HAP-1 (cell line): Measurements from ENCODE around the gene FILIP1L.
A peak's percentile ranks its signal among the peaks of the same experiment; 100 is the strongest.

Source experiments
- DNase-seq, 2 experiments: peaks; one replicate each; pipeline ENCODE4 v3.0.0-alpha.2; 2016 to 2020; ENCODE audit warnings: low spot score in 2 of 2
- H3K27me3 ChIP-seq: fragments of 250-450 bp; sonication (Bioruptor Pico); 2 replicates; pipeline ENCODE4 v1.5.1; 2020; ENCODE audit warnings: low read depth, mild to moderate bottlenecking, moderate library complexity
- H3K36me3 ChIP-seq: fragments of 250-450 bp; sonication (Bioruptor Pico); replicated peaks from 2 replicates; pipeline ENCODE4 v1.5.1; 2020; ENCODE audit warnings: mild to moderate bottlenecking
- H3K4me1 ChIP-seq: fragments of 250-450 bp; sonication (Bioruptor Pico); 2 replicates; pipeline ENCODE4 v1.5.1; 2020; ENCODE audit warnings: mild to moderate bottlenecking
- H3K4me3 ChIP-seq: fragments of 250-450 bp; sonication (Bioruptor Pico); 2 replicates; pipeline ENCODE4 v1.5.1; 2020; ENCODE audit warnings: mild to moderate bottlenecking, moderate library complexity
- H3K9me3 ChIP-seq: fragments of 250-450 bp; sonication (Bioruptor Pico); 2 replicates; pipeline ENCODE4 v1.5.1; 2020; ENCODE audit warnings: mild to moderate bottlenecking, moderate library complexity
- in situ Hi-C: fragments of 300-500 bp; cut with MboI; formaldehyde crosslinking; loops from 3 replicates; pipeline ENCODE4 v1.14.3; 2020; ENCODE audit warnings: low sequenced_read_pairs, inconsistent platforms, mixed read lengths

Gene FILIP1L

DNA sequence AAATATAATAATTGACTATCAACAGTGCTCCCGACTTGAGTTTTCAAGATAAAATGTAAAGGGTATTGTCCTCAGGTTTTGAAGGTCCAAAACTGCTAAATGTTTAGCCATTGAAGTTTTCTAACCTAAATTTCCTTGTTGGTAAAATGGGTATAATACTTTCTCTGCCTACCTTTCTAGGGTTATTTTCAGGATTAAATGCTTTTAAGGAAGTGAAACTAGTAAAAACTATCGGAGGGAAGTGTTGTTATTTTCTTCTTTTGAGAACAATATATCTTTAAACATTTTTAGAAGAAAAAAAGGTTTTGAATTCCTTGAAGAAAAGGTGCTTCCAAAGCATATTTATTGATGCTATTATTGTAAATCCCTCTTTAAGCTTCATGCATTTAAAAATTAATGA lies 67.3 kb downstream of the FILIP1L start:
- no peak for DNase-seq
- Histone ChIP-seq H3K4me3 (no peak overlapping the region), H3K36me3 (no peaks in the 10 kb centered on the region), H3K4me1 (peaks cover 19% of the 10 kb centered on the region), H3K9me3 (no peaks in the 10 kb centered on the region), H3K27me3 (no peaks in the 10 kb centered on the region)
- in situ Hi-C loops: no loop called here

- no peaks in the 10 kb centered on the region for H3K36me3 ChIP-seq
- H3K9me3 ChIP-seq: no peaks in the 10 kb centered on the region
- peaks cover 32% of the 10 kb centered on the region for H3K4me1 ChIP-seq
- in situ Hi-C loops: no loop called here
- no peak overlapping the region for H3K4me3 ChIP-seq
- no peak for DNase-seq
- no peaks in the 10 kb centered on the region for H3K27me3 ChIP-seq
These were observed 68.6 kb downstream of the FILIP1L start for GRCh38 chr3:100045696-100046095.

DNA sequence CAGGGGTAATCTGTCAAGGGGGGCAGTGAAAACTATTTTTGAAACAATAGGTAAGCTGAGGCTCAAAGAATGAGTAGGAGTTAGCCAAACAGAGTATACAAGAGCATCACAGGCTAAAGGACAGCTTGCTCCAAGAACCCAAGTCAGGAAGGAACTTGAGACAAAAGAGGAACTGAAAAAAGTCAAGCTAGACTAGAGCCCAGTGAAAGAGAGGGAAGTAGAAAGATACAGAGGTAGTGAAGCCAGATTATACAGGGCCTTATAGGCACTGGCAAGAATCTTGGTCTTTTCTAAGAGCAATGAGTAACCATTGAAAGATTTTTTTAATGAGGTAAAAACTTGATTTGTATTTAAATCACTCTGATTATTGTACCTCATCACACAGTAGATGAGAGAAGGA lies 69.9 kb downstream of the FILIP1L start:
- H3K4me1 ChIP-seq: peaks cover 40% of the 10 kb centered on the region
- in situ Hi-C loops: no loop called here
- DNase-seq: no peak

DNA sequence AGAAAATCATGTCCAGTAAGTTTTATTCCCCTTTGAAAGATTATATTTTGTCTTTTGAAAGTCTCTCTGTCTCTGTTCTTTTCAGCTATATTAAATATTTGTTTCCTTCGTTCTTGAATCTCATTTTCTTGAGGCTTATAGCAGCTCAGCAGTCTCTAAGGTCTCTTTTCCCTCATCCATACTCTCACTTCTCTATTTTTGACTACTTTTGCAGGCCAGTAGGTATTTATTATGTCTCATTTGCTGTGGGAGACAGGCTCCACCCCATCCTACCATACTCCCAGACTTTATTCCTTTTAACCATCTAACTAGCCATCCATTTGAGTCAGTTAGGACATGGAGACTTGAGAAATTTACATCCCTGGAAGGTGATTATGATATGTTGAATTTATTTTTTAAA lies 71.0 kb downstream of the FILIP1L start:
- in situ Hi-C loops: no loop called here
- no peaks in the 10 kb centered on the region for H3K9me3 ChIP-seq
- peaks cover 40% of the 10 kb centered on the region for H3K4me1 ChIP-seq
- H3K27me3 ChIP-seq: no peaks in the 10 kb centered on the region
- H3K36me3 ChIP-seq: no peaks in the 10 kb centered on the region
- DNase-seq: no peak
- H3K4me3 ChIP-seq: no peak overlapping the region

More for the DNA sequence above, 69.9 kb downstream of the FILIP1L start:
- no peaks in the 10 kb centered on the region for H3K9me3 ChIP-seq
- no peaks in the 10 kb centered on the region for H3K36me3 ChIP-seq
- no peaks in the 10 kb centered on the region for H3K27me3 ChIP-seq
- H3K4me3 ChIP-seq: no peak overlapping the region

DNA sequence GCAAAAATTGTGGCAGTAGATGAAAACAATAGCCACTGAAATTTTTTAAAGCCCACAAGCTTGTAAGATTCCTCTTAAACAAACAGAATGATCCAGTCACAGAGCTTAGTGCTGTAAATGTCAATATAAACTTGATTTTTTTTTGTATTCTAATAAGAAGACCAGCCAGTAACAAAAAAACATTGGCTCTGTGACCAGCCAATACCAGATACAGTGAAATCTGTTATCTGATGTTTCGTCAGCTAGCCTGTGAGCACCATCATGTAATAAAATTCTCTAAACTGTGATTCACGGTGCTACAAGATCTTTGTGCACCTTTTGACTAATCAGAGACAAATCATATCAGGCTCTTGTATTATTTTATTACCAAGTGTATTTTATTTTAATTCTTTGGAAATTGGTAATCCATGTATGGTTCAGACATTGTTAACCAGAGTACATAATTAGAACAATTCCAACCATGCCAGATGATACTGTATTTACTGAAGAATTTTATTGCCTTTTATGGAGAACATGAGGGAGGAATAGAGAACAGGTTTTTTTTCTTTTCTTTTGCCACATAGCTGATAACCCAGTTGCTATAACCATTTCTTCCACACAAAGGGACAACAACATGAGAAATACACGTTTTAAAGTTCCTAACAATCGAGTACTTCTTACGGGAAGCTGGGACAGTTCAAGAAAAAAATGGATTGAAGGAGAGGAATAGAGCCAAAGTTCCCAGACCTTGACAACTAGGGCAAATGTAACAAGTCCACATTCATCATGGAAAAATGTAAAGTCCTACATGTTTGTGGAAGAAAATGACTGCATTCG lies 71.9 kb downstream of the FILIP1L start:
- Histone ChIP-seq H3K4me3 (no peak overlapping the region), H3K36me3 (no peaks in the 10 kb centered on the region), H3K4me1 (peaks cover 34% of the 10 kb centered on the region), H3K27me3 (no peaks in the 10 kb centered on the region), H3K9me3 (no peaks in the 10 kb centered on the region)
- in situ Hi-C loops: no loop called here
- DNase-seq: peak in 1 of 2 experiments; percentile 32

DNA sequence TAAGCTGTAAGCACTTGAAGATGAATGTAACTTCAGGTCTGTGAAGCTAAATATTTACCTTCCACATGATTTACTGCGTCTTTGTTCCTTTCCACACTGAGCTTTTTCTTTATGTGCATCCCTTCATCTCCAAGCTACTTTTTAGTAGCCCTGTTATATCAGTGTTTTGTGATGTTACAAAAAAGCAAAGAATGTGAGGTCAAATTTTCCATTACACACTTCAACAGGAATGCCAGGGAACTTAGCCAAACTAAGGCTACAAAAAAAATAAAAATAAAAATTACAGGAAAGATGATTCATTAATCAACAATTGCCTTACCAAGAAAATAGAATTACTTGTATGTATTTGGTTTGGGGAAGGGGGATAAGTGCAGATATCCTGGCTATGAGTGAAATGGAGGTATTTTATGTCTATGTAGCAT lies 73.0 kb downstream of the FILIP1L start:
- H3K36me3 ChIP-seq: no peaks in the 10 kb centered on the region
- H3K4me3 ChIP-seq: no peak overlapping the region
- H3K4me1 ChIP-seq: peaks cover 29% of the 10 kb centered on the region
- in situ Hi-C loops: no loop called here
- H3K9me3 ChIP-seq: no peaks in the 10 kb centered on the region
- no peaks in the 10 kb centered on the region for H3K27me3 ChIP-seq
- DNase-seq: peak in 1 of 2 experiments; percentile 21

- in situ Hi-C loops: no loop called here
- DNase-seq: peak in 1 of 2 experiments; percentile 17
- Histone ChIP-seq H3K36me3 (no peaks in the 10 kb centered on the region), H3K27me3 (no peaks in the 10 kb centered on the region), H3K9me3 (no peaks in the 10 kb centered on the region), H3K4me3 (no peak overlapping the region), H3K4me1 (peaks cover 29% of the 10 kb centered on the region)
These were observed 73.7 kb downstream of the FILIP1L start for GRCh38 chr3:100040451-100041225.

- in situ Hi-C loops: no loop called here
- no peak for DNase-seq
- Histone ChIP-seq H3K4me3 (no peak overlapping the region), H3K9me3 (no peaks in the 10 kb centered on the region), H3K36me3 (no peaks in the 10 kb centered on the region), H3K4me1 (peaks cover 36% of the 10 kb centered on the region), H3K27me3 (no peaks in the 10 kb centered on the region)
These were observed 75.2 kb downstream of the FILIP1L start for GRCh38 chr3:100039075-100039474.

DNA sequence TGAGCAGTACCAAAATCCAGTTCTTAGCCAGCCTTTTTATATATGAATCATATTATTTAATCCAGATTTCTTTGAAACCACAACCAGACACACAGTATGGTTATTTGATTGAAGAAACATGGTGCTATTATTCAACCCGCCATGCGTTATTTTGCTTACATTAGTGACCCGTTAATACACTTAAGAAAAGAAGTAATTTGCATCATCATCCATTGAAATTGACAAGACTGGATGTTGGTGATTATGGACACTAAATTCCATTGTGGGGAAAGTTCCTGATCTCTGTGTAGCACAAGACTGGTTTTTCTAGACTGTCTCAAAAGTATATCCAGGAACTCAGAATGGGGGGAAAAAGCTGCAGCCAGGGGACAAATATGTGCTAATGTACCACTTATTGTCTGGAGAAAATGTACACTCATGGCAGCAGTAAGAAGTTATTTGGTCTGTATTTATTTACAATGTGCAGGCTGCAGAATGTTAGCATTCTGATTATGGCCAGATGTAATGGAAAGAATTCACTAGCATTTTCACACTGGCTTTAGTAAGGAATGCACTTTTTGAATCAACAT lies 80.3 kb downstream of the FILIP1L start:
- no peaks in the 10 kb centered on the region for H3K36me3 ChIP-seq
- in situ Hi-C loops: no loop called here
- no peak overlapping the region for H3K4me3 ChIP-seq
- DNase-seq: peak; percentile 26 to 74
- no peaks in the 10 kb centered on the region for H3K27me3 ChIP-seq
- H3K4me1 ChIP-seq: peaks cover 15% of the 10 kb centered on the region
- H3K9me3 ChIP-seq: no peaks in the 10 kb centered on the region

- H3K36me3 ChIP-seq: no peaks in the 10 kb centered on the region
- in situ Hi-C loops: no loop called here
- H3K27me3 ChIP-seq: no peaks in the 10 kb centered on the region
- no peaks in the 10 kb centered on the region for H3K9me3 ChIP-seq
- H3K4me3 ChIP-seq: no peak overlapping the region
- peaks cover 15% of the 10 kb centered on the region for H3K4me1 ChIP-seq
- DNase-seq: no peak
These were observed 81.1 kb downstream of the FILIP1L start for GRCh38 chr3:100033184-100033583.

GRCh38 chr3:100032243-100032642 lies 82.1 kb downstream of the FILIP1L start:
- no peak overlapping the region for H3K4me3 ChIP-seq
- H3K27me3 ChIP-seq: no peaks in the 10 kb centered on the region
- peaks cover 15% of the 10 kb centered on the region for H3K4me1 ChIP-seq
- no peaks in the 10 kb centered on the region for H3K36me3 ChIP-seq
- no peak for DNase-seq
- no peaks in the 10 kb centered on the region for H3K9me3 ChIP-seq
- in situ Hi-C loops: no loop called here

GRCh38 chr3:100030914-100031425 lies 83.3 kb downstream of the FILIP1L start:
- H3K4me3 ChIP-seq: no peak overlapping the region
- in situ Hi-C loops: no loop called here
- peaks cover 15% of the 10 kb centered on the region for H3K4me1 ChIP-seq
- DNase-seq: no peak
- H3K27me3 ChIP-seq: no peaks in the 10 kb centered on the region
- H3K36me3 ChIP-seq: no peaks in the 10 kb centered on the region
- H3K9me3 ChIP-seq: no peaks in the 10 kb centered on the region

GRCh38 chr3:100030346-100030745 lies 84.0 kb downstream of the FILIP1L start:
- no peak for DNase-seq
- H3K9me3 ChIP-seq: no peaks in the 10 kb centered on the region

DNA sequence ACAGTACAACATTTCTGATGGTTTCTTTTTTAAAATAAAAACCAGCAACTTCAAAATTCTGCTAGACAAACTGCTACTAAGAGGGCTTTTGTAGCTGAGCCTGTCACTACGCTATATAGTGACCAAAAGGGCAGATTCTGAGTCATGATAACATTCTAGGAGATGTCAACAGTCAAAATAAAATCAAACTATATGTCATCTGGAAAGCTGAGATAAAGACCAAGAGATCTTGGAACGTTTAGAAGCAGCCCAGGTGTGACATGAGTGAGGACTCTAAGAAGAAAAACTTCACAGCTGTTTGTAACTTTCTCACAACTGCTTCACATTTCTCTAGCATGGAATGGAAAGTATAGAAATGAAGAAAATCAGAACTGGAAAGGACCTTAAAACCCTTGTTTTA lies 84.6 kb downstream of the FILIP1L start:
- in situ Hi-C loops: no loop called here
- Histone ChIP-seq H3K4me1 (peaks cover 16% of the 10 kb centered on the region), H3K9me3 (no peaks in the 10 kb centered on the region), H3K36me3 (no peaks in the 10 kb centered on the region), H3K4me3 (no peak overlapping the region), H3K27me3 (no peaks in the 10 kb centered on the region)
- no peak for DNase-seq

More at GRCh38 chr3:100030346-100030745, 84.0 kb downstream of the FILIP1L start:
- Histone ChIP-seq H3K4me1 (peaks cover 15% of the 10 kb centered on the region), H3K27me3 (no peaks in the 10 kb centered on the region), H3K4me3 (no peak overlapping the region), H3K36me3 (no peaks in the 10 kb centered on the region)
- in situ Hi-C loops: no loop called here
